Measurements from ENCODE around the gene ADNP2. TPM values are rescaled to one million over a fixed set of nuclear protein-coding genes. Genes with fewer than 3 reads are reported as not detected.
"Not testable (repeated sequence)": the region's sequence is repeated elsewhere in the genome, so short reads cannot be mapped to it uniquely, and the experiment has no call there.

The ADNP2 gene
- total and polyA plus RNA-seq, 2 donors from 2014 or later: 6.0 to 21.1 TPM

DNA sequence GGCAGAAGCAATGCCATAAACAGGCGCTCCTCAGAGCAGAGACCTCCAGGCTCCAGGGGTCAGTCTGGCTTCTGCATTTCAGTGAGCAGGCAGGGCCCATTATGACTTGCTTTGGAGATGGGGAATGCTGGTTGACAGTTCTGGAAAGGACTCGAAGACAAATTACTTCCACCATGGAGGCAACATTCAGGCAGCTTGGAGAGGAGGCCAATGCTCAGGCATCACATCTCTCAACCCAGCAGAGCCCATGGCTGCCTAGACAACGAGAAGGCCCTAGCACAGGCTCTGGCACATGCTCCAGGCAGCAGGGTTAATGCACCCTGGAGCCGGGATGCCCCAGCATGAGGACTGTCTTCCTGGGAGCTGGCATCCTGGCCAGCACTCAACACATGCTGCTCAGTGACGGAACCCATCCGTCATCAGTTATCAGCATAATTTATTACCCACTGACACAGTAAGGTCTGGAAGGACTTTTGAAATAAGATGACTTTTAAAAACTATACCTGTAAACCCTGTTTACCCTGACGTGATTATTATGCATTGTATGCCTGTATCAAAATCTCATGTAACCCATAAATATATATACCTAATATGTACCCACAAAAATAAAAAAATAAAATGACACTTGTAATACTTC is 52.8 kb downstream of the ADNP2 start:
- intact Hi-C loops (cut with DNase I): no loop called here
- FAIRE-seq (no peak), DNase-seq (no peak)
- H3K27ac ChIP-seq (ENCODE audit: low read depth in 2 of 2, low read length in 2 of 2): no peak overlapping the region
- no peak overlapping the region for H3K4me3 ChIP-seq (ENCODE audit: low read length in 3 of 3)
- no peaks in the 10 kb centered on the region for H3K27me3 ChIP-seq (ENCODE audit: control insufficient read depth, insufficient read depth, low read length)
- H3K9ac ChIP-seq (ENCODE audit: low read length in 3 of 3): no peak overlapping the region
- no peaks in the 10 kb centered on the region for H3K4me1 ChIP-seq (ENCODE audit: control insufficient read depth in 2 of 3, insufficient read depth in 2 of 3, low read depth in 1 of 3, low read length in 3 of 3)
- no peak for TF ChIP-seq CTCF (IDR thresholded peaks at IDR 0.05; ENCODE audit: borderline replicate concordance, extremely low read depth, insufficient read depth)
- H3K36me3 ChIP-seq (ENCODE audit: control insufficient read depth in 2 of 3, insufficient read depth in 3 of 3, low read length in 3 of 3): no peaks in the 10 kb centered on the region
- H3K9me3 ChIP-seq (ENCODE audit: control insufficient read depth in 2 of 3, insufficient read depth in 1 of 3, low read length in 3 of 3): no peaks in the 10 kb centered on the region

DNA sequence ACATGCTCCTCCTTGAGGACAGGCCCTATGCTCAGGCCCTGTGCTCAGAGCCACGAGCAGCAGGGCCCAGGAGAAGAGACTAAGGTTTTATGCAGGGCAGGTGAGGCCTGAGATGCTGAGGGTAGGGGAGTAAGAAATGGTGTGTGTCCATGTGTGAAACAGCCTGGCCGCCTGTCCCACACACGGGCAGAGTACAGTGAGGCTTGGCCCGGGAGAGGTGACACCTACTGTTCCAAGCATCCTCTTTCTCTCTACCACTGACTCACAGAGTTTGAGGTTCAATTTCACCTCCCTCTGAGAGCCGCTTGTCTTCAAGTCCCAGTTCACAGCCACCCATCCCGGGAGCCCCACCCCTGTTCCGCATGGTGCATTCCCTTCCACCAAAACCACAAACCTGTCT is 54.1 kb downstream of the ADNP2 start:
- H3K27me3 ChIP-seq (ENCODE audit: control insufficient read depth, insufficient read depth, low read length): no peaks in the 10 kb centered on the region
- FAIRE-seq: no peak
- no peak for TF ChIP-seq CTCF (IDR thresholded peaks at IDR 0.05; ENCODE audit: borderline replicate concordance, extremely low read depth, insufficient read depth)
- H3K9me3 ChIP-seq (ENCODE audit: control insufficient read depth in 2 of 3, insufficient read depth in 1 of 3, low read length in 3 of 3): no peaks in the 10 kb centered on the region
- no peaks in the 10 kb centered on the region for H3K36me3 ChIP-seq (ENCODE audit: control insufficient read depth in 2 of 3, insufficient read depth in 3 of 3, low read length in 3 of 3)
- no peak overlapping the region for H3K27ac ChIP-seq (ENCODE audit: low read depth in 2 of 2, low read length in 2 of 2)
- no peaks in the 10 kb centered on the region for H3K4me1 ChIP-seq (ENCODE audit: control insufficient read depth in 2 of 3, insufficient read depth in 2 of 3, low read depth in 1 of 3, low read length in 3 of 3)
- no peak for DNase-seq
- intact Hi-C loops (cut with DNase I): no loop called here
- H3K4me3 ChIP-seq (ENCODE audit: low read length in 3 of 3): no peak overlapping the region
- no peak overlapping the region for H3K9ac ChIP-seq (ENCODE audit: low read length in 3 of 3)

DNA sequence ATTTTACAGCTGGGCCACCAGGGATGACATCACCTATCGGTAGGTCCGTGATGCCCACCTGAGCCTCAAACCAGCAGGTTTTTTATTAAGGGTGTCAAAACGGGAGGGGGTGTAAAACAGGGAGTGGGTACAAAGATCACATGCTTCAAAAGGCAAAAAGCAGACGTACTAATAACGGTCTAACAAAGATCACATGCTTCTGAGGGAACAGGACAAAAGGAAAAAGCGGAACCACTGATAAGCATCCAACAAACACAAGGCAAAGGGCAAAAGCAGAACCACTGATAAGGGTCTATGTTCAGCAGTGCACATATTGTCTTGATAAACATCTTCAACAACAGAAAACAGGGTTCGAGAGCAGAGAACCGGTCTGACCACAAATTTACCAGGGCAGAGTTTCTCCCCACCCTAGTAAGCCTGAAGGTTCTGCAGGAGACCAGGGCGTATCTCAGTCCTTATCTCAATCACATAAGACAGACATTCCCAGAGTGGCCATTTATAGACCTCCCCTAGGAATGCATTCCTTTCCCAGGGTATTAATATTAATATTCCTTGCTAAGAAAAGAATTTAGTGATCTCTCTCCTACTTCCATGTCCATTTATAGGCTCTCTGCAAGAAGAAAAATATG is 55.8 kb downstream of the ADNP2 start:
- H3K4me3 ChIP-seq (ENCODE audit: low read length in 3 of 3); H3K27ac ChIP-seq (ENCODE audit: low read depth in 2 of 2, low read length in 2 of 2); H3K9me3 ChIP-seq (ENCODE audit: control insufficient read depth in 2 of 3, insufficient read depth in 1 of 3, low read length in 3 of 3); FAIRE-seq; H3K36me3 ChIP-seq (ENCODE audit: control insufficient read depth in 2 of 3, insufficient read depth in 3 of 3, low read length in 3 of 3); intact Hi-C loops (cut with DNase I); H3K9ac ChIP-seq (ENCODE audit: low read length in 3 of 3); H3K4me1 ChIP-seq (ENCODE audit: control insufficient read depth in 2 of 3, insufficient read depth in 2 of 3, low read depth in 1 of 3, low read length in 3 of 3); DNase-seq; H3K27me3 ChIP-seq (ENCODE audit: control insufficient read depth, insufficient read depth, low read length): not testable (repeated sequence)

- Histone ChIP-seq H3K4me3 (ENCODE audit: low read length in 3 of 3) (no peak overlapping the region), H3K27ac (ENCODE audit: low read depth in 2 of 2, low read length in 2 of 2) (no peak overlapping the region), H3K9me3 (ENCODE audit: control insufficient read depth in 2 of 3, insufficient read depth in 1 of 3, low read length in 3 of 3) (no peaks in the 10 kb centered on the region), H3K27me3 (ENCODE audit: control insufficient read depth, insufficient read depth, low read length) (no peaks in the 10 kb centered on the region), H3K36me3 (ENCODE audit: control insufficient read depth in 2 of 3, insufficient read depth in 3 of 3, low read length in 3 of 3) (no peaks in the 10 kb centered on the region), H3K4me1 (ENCODE audit: control insufficient read depth in 2 of 3, insufficient read depth in 2 of 3, low read depth in 1 of 3, low read length in 3 of 3) (peaks cover 0 to 2% (median 0%) of the 10 kb centered on the region in 3 donors), H3K9ac (ENCODE audit: low read length in 3 of 3) (no peak overlapping the region)
- no peak for DNase-seq
- intact Hi-C loops (cut with DNase I): no loop called here
- FAIRE-seq: no peak
- no peak for TF ChIP-seq CTCF (IDR thresholded peaks at IDR 0.05; ENCODE audit: borderline replicate concordance, extremely low read depth, insufficient read depth)
Observed at GRCh38 chr18:80166240-80166639, 57.2 kb downstream of the ADNP2 start.
